Ascending aorta (tissue), 2 donors: ENCODE measurements around the gene PSORS1C2. TPM values are rescaled to one million over a fixed set of nuclear protein-coding genes. Genes with fewer than 3 reads are reported as not detected.

Source experiments
- DNase-seq, 2 donors: peaks; one replicate each; pipeline ENCODE4 v3.0.0-alpha.2; 2019; ENCODE audit warnings: low spot score in 2 of 2
- H3K27ac ChIP-seq, 2 donors: fragments of 200-600 bp; sonication (generic); one replicate each; pipeline ENCODE4 v1.5.1; 2016 to 2017; ENCODE audit warnings: mild to moderate bottlenecking in 1 of 2
- H3K27me3 ChIP-seq: fragments of 200-600 bp; sonication (generic); one replicate; pipeline ENCODE4 v1.5.1; 2017
- H3K36me3 ChIP-seq, 2 donors: fragments of 200-600 bp; sonication (generic); one replicate each; pipeline ENCODE4 v1.5.1; 2016
- H3K4me1 ChIP-seq, 2 donors: fragments of 200-600 bp; sonication (generic); one replicate each; pipeline ENCODE4 v1.5.1; 2016 to 2017; ENCODE audit warnings: mild to moderate bottlenecking in 1 of 2
- H3K4me3 ChIP-seq, 2 donors: fragments of 200-600 bp; sonication (generic); one replicate each; pipeline ENCODE4 v1.5.1; 2016 to 2017; ENCODE audit warnings: mild to moderate bottlenecking in 1 of 2
- H3K9me3 ChIP-seq, 2 donors: fragments of 200-600 bp; sonication (generic); one replicate each; pipeline ENCODE4 v1.5.1; 2016
- intact Hi-C: fragments of 100-400 bp; cut with DNase I; formaldehyde crosslinking; loops from one replicate; pipeline ENCODE4 v1.15.1; 2023
- total RNA-seq: library from RNA; depleted of rRNA; stranded (reverse); fragments of >200 nt; gene quantifications from one replicate; pipeline ENCODE4 v1.1.0, GENCODE V29; 2016
- TF ChIP-seq, protein P1 (sequence below), 3 experiments: fragments of 200-600 bp in 2 of 3; fragments of 450-650 bp in 1 of 3; sonication (generic) in 2 of 3; IDR thresholded peaks; one replicate each; pipeline ENCODE4 v1.5.1; 2016 to 2019; ENCODE audit warnings: antibody characterized with exemption in 3 of 3, mild to moderate bottlenecking in 1 of 3, moderate library complexity in 1 of 3

The PSORS1C2 gene
- total RNA-seq, 1 donor from 2014 or later = 5.2 TPM

DNA sequence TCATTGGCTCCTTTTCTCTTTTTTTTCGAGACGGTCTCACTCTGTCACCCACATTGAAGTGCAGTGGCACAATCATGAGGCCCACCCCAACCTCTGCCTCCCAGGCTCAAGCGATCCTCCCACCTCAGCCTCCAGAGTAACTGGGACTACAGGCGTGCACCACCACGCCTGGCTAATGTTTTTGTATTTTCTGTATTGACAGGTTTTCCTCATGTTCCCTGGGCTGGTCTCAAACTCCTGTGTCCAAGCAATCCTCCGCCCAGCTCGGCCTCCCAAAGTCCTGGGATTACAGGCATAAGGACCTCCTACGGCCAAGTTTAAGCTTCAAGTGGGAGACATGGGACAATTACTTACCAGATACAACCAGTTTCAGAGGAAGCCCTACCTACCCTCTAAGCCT, 41.0 kb upstream of the PSORS1C2 start:
- TF ChIP-seq, protein P1, sequence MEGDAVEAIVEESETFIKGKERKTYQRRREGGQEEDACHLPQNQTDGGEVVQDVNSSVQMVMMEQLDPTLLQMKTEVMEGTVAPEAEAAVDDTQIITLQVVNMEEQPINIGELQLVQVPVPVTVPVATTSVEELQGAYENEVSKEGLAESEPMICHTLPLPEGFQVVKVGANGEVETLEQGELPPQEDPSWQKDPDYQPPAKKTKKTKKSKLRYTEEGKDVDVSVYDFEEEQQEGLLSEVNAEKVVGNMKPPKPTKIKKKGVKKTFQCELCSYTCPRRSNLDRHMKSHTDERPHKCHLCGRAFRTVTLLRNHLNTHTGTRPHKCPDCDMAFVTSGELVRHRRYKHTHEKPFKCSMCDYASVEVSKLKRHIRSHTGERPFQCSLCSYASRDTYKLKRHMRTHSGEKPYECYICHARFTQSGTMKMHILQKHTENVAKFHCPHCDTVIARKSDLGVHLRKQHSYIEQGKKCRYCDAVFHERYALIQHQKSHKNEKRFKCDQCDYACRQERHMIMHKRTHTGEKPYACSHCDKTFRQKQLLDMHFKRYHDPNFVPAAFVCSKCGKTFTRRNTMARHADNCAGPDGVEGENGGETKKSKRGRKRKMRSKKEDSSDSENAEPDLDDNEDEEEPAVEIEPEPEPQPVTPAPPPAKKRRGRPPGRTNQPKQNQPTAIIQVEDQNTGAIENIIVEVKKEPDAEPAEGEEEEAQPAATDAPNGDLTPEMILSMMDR (IDR thresholded peaks at IDR 0.05) = no peak
- intact Hi-C loops = no loop called here

DNA sequence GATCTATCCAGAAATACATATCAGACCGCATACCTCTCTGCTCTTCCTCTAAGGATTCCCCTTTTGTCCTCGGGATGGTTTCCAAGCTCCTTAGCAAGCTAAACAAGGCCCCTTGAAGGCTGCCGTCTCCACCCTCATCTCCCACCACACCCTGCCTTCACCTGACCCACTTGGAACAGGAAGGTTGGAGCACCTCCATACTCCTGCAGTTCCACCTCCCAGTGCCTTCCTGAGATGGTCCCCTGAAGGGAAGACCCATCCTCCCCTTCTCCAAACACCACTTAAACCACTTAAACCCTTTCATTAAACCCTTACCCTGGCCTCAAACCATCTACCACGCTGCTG, 40.1 kb upstream of the PSORS1C2 start:
- intact Hi-C loops = no loop called here
- H3K9me3 ChIP-seq = no peaks in the 10 kb centered on the region
- no peak for DNase-seq
- no peaks in the 10 kb centered on the region for H3K36me3 ChIP-seq
- H3K27me3 ChIP-seq = no peaks in the 10 kb centered on the region
- H3K4me1 ChIP-seq = no peaks in the 10 kb centered on the region
- no peak overlapping the region for H3K4me3 ChIP-seq
- TF ChIP-seq, protein P1 (IDR thresholded peaks at IDR 0.05) = no peak
- no peak overlapping the region for H3K27ac ChIP-seq

More for the DNA sequence above, 41.0 kb upstream of the PSORS1C2 start:
- H3K9me3 ChIP-seq = no peaks in the 10 kb centered on the region
- H3K4me3 ChIP-seq = peak overlapping the region in 1 of 2 donors; percentile 50
- no peaks in the 10 kb centered on the region for H3K36me3 ChIP-seq
- H3K4me1 ChIP-seq = no peaks in the 10 kb centered on the region
- no peaks in the 10 kb centered on the region for H3K27me3 ChIP-seq
- no peak for DNase-seq
- no peak overlapping the region for H3K27ac ChIP-seq

DNA sequence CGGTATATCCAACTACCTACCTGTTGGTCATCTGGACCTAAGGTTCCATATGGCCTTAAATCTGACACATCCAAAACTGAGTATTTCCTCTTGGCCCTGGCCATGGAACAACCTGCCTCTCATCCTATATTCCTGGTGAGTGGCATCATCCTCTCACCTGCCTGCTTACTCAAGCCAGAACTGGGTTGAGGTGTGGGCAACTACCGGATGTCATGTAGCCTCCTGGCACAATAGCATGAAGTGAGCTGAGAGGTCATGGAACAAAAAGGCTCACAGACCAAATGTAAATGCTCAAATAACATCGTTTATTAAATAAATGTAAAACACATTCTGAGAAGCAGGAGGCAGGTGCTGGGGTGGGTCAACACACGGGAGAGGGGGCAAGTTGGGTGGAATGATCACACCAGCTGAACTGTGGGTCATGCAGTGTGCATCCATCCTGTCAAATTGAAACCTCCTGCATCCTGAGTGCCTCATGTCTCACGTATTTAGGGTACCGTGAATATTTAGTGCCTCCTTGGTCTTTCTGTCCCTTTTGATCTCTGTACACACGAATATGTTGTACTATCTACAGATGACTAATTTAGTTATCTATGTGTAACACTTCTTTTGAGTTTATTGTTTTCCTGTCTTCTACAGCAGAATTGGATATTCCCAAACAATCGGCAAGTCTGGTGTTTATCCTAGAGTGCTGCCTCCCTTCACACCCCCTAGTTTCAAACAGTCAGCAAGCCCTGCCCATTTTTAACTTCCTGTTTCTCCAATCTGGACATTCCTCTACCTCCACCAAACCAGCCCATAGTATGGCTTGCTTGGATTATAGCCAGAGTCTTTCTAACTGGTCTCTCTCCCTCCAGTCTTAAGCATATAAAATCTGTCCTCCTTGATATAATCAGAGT, 39.5 kb upstream of the PSORS1C2 start:
- H3K27me3 ChIP-seq = no peaks in the 10 kb centered on the region
- DNase-seq = no peak
- H3K4me1 ChIP-seq = no peaks in the 10 kb centered on the region
- intact Hi-C loops = no loop called here
- TF ChIP-seq, protein P1 (IDR thresholded peaks at IDR 0.05) = no peak
- H3K27ac ChIP-seq = no peak overlapping the region
- no peaks in the 10 kb centered on the region for H3K9me3 ChIP-seq
- H3K36me3 ChIP-seq = no peaks in the 10 kb centered on the region
- H3K4me3 ChIP-seq = no peak overlapping the region

DNA sequence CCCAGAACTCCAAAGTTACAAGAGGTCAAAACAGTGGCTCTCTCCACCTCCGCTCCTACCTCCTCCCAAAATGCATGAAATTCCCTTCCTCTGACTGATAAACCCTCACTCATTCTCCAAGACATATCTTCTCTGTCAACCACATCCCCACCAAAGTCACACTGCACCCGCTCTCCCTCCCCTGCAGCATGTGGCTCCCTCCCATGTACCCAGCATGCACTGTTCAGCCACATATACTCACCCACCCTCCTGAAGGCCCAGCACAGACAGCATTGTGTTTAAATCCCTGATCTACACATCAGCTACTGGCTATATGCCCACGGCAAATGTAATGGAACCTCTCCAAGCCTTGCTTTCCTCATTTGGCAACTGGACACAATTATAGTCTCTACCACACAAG, 37.1 kb upstream of the PSORS1C2 start:
- no peak for DNase-seq
- Histone ChIP-seq H3K4me1 (no peaks in the 10 kb centered on the region), H3K36me3 (no peaks in the 10 kb centered on the region), H3K9me3 (no peaks in the 10 kb centered on the region), H3K27me3 (no peaks in the 10 kb centered on the region), H3K27ac (no peak overlapping the region), H3K4me3 (no peak overlapping the region)
- intact Hi-C loops = no loop called here
- TF ChIP-seq, protein P1 (IDR thresholded peaks at IDR 0.05) = no peak

DNA sequence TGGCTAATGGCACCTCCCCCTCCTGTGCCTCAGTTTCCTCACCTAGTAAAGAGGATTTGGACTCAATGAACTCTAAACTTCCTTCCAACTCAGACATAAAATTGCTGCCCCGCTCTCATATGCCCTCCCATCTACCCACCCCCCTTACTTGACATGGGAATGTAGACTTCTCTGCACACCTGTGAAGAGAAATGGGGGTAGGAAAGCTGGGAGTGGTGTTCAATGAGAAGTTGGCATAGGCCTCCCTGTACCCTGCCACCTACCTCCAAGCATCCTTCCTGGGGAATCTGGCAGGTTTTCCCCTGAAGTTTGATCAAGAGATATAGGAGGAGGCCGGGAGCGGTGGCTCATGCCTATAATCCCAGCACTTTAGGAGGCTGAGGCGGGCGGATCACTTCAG, 35.5 kb upstream of the PSORS1C2 start:
- H3K36me3 ChIP-seq = no peaks in the 10 kb centered on the region
- DNase-seq = no peak
- TF ChIP-seq, protein P1 (IDR thresholded peaks at IDR 0.05) = no peak

More for the DNA sequence above, 35.5 kb upstream of the PSORS1C2 start:
- H3K4me3 ChIP-seq = no peak overlapping the region
- no peak overlapping the region for H3K27ac ChIP-seq
- intact Hi-C loops = no loop called here
- no peaks in the 10 kb centered on the region for H3K9me3 ChIP-seq
- H3K4me1 ChIP-seq = no peaks in the 10 kb centered on the region
- H3K27me3 ChIP-seq = no peaks in the 10 kb centered on the region
